Esophagus squamous epithelium (tissue), 5 donors: ENCODE results near the gene MALL. TPM values are rescaled to one million over a fixed set of nuclear protein-coding genes. Genes with fewer than 3 reads are reported as not detected.
"Not testable (repeated sequence)": the region's sequence is repeated elsewhere in the genome, so short reads cannot be mapped to it uniquely, and the experiment has no call there.

Experiments
- DNase-seq: peaks from one replicate; lab custom pipeline; 2025; lab: John Stamatoyannopoulos, UW
- H3K27ac ChIP-seq, 4 donors: fragments of 200-600 bp; sonication (generic); one replicate each; pipeline ENCODE4 v1.5.1; 2016 to 2019; ENCODE audit warnings: mild to moderate bottlenecking in 1 of 4
- H3K27me3 ChIP-seq, 4 donors: fragments of 200-600 bp; sonication (generic); 1 replicate in 3 of 4; 2 replicates in 1 of 4; pipeline versions ENCODE4 v1.5.1 to v1.6.0; 2017 to 2021; ENCODE audit warnings: antibody characterized with exemption in 1 of 4
- H3K36me3 ChIP-seq, 3 donors: fragments of 200-600 bp; sonication (generic); one replicate each; pipeline ENCODE4 v1.5.1; 2016 to 2019
- H3K4me1 ChIP-seq, 3 donors: fragments of 200-600 bp; sonication (generic); one replicate each; pipeline ENCODE4 v1.5.1; 2017 to 2019
- H3K4me3 ChIP-seq, 4 donors: fragments of 200-600 bp; sonication (generic); 1 replicate in 3 of 4; 2 replicates in 1 of 4; pipeline ENCODE4 v1.5.1; 2016 to 2019; ENCODE audit warnings: mild to moderate bottlenecking in 2 of 4, moderate library complexity in 1 of 4
- H3K9me3 ChIP-seq, 3 donors: fragments of 200-600 bp; sonication (generic); one replicate each; pipeline ENCODE4 v1.5.1; 2016 to 2019
- WGBS, 2 donors: methylation state at CpG; one replicate each; pipeline ENCODE4 v1.1.5; 2018; 5-methylcytosine and 5-hydroxymethylcytosine counted together
- intact Hi-C: fragments of 100-400 bp; cut with DNase I; formaldehyde crosslinking; loops from one replicate; pipeline ENCODE4 v1.15.0; 2022
- total RNA-seq, 4 donors: library from RNA; depleted of rRNA; stranded (reverse); fragments of >200 nt; gene quantifications; one replicate each; pipeline ENCODE4 v1.1.0, GENCODE V29; 2016
- donor health status: DM: yes; HTN: yes; CAD: no.

Gene MALL
- total RNA-seq, 4 donors from 2014 or later: 146 to 534 (median 225) TPM

- H3K4me3 ChIP-seq, H3K36me3 ChIP-seq, DNase-seq, H3K9me3 ChIP-seq, H3K27me3 ChIP-seq, H3K4me1 ChIP-seq, intact Hi-C loops, H3K27ac ChIP-seq: not testable (repeated sequence)
- WGBS, 2 donors: no CpG with 5 or more reads among the region's 8 CpGs
Observed at GRCh38 chr2:110083162-110083561, 32.5 kb downstream of the MALL start.

- DNase-seq, H3K36me3 ChIP-seq, H3K9me3 ChIP-seq, H3K27me3 ChIP-seq, H3K4me3 ChIP-seq, H3K27ac ChIP-seq, intact Hi-C loops, H3K4me1 ChIP-seq: not testable (repeated sequence)
- WGBS, 2 donors: no CpG with 5 or more reads among the region's 4 CpGs
Observed at GRCh38 chr2:110078104-110078503, 37.5 kb downstream of the MALL start.

- H3K4me3 ChIP-seq, DNase-seq, H3K36me3 ChIP-seq, H3K4me1 ChIP-seq, intact Hi-C loops, H3K27me3 ChIP-seq, H3K27ac ChIP-seq, H3K9me3 ChIP-seq: not testable (repeated sequence)
- WGBS, 2 donors: no CpG with 5 or more reads among the region's 4 CpGs
Observed at GRCh38 chr2:110075896-110076295, 39.7 kb downstream of the MALL start.

- WGBS, 2 donors: 93% methylated on average over 2 of the region's 7 CpGs; no CpG with 5 or more reads in 1 of the 2 donors
- H3K27me3 ChIP-seq, H3K36me3 ChIP-seq, H3K27ac ChIP-seq, H3K9me3 ChIP-seq, H3K4me1 ChIP-seq, intact Hi-C loops, H3K4me3 ChIP-seq, DNase-seq: not testable (repeated sequence)
Observed at GRCh38 chr2:110069869-110070268, 45.8 kb downstream of the MALL start.

GRCh38 chr2:110068153-110068552 lies 47.5 kb downstream of the MALL start:
- H3K36me3 ChIP-seq, H3K27ac ChIP-seq, DNase-seq, H3K9me3 ChIP-seq, intact Hi-C loops, H3K4me3 ChIP-seq, H3K27me3 ChIP-seq, H3K4me1 ChIP-seq: not testable (repeated sequence)
- WGBS, 2 donors: 88 to 94% methylated on average over 3 of the region's 3 CpGs

GRCh38 chr2:110062332-110062731 lies 53.3 kb downstream of the MALL start:
- H3K27ac ChIP-seq, intact Hi-C loops, H3K9me3 ChIP-seq, H3K27me3 ChIP-seq, H3K4me1 ChIP-seq, H3K4me3 ChIP-seq, DNase-seq, H3K36me3 ChIP-seq: not testable (repeated sequence)
- no CpG with 5 or more reads among the region's 3 CpGs for WGBS, 2 donors

GRCh38 chr2:110060550-110060949 lies 55.1 kb downstream of the MALL start:
- H3K36me3 ChIP-seq, H3K27ac ChIP-seq, H3K9me3 ChIP-seq, H3K4me3 ChIP-seq, DNase-seq, intact Hi-C loops, H3K4me1 ChIP-seq, H3K27me3 ChIP-seq: not testable (repeated sequence)
- WGBS, 2 donors: no CpG with 5 or more reads among the region's 2 CpGs

- H3K36me3 ChIP-seq, H3K4me1 ChIP-seq, H3K9me3 ChIP-seq, H3K27ac ChIP-seq, H3K4me3 ChIP-seq, DNase-seq, H3K27me3 ChIP-seq, intact Hi-C loops: not testable (repeated sequence)
- WGBS, 2 donors: no CpG with 5 or more reads among the region's 1 CpG
Observed at GRCh38 chr2:110059694-110060358, 55.8 kb downstream of the MALL start.

GRCh38 chr2:110059009-110059693 lies 56.5 kb downstream of the MALL start:
- H3K4me1 ChIP-seq, H3K36me3 ChIP-seq, H3K27ac ChIP-seq, intact Hi-C loops, H3K4me3 ChIP-seq, H3K9me3 ChIP-seq, H3K27me3 ChIP-seq, DNase-seq: not testable (repeated sequence)
- no CpG with 5 or more reads among the region's 11 CpGs for WGBS, 2 donors

- H3K27me3 ChIP-seq, H3K36me3 ChIP-seq, H3K4me3 ChIP-seq, intact Hi-C loops, H3K9me3 ChIP-seq, DNase-seq, H3K27ac ChIP-seq, H3K4me1 ChIP-seq: not testable (repeated sequence)
Observed at GRCh38 chr2:110058034-110058433, 57.6 kb downstream of the MALL start.

GRCh38 chr2:110055819-110056408 lies 59.7 kb downstream of the MALL start:
- H3K9me3 ChIP-seq, DNase-seq, intact Hi-C loops, H3K27me3 ChIP-seq, H3K4me3 ChIP-seq, H3K36me3 ChIP-seq, H3K4me1 ChIP-seq, H3K27ac ChIP-seq: not testable (repeated sequence)
- WGBS, 2 donors: no CpG with 5 or more reads among the region's 8 CpGs

- H3K27ac ChIP-seq: peak overlapping the region in 2 of 4 donors; percentile 44 to 66
- DNase-seq, H3K9me3 ChIP-seq, intact Hi-C loops, H3K4me3 ChIP-seq, H3K4me1 ChIP-seq, H3K36me3 ChIP-seq, H3K27me3 ChIP-seq: not testable (repeated sequence)
- 20% methylated on average over 1 of the region's 11 CpGs; no CpG with 5 or more reads in 1 of the 2 donors for WGBS, 2 donors
Observed at GRCh38 chr2:110054521-110055407, 60.9 kb downstream of the MALL start.
